ENCODE measurements around the gene SPOCK2. TPM values are rescaled to one million over a fixed set of nuclear protein-coding genes. Genes with fewer than 3 reads are reported as not detected.
A peak's percentile ranks its signal among the peaks of the same experiment; 100 is the strongest.

The SPOCK2 gene
- total and polyA plus RNA-seq, 2 of the 13 experiments (the other 11 are each of a cell fraction or from before 2014, with no cell fraction given), result 8.6 to 30.6 TPM

- TF ChIP-seq ZSCAN22 (CRISPR knock-in tag; IDR thresholded peaks at IDR 0.05) (peak; percentile 61; the same call in 1 of the 2 replicates), IKZF4 (CRISPR knock-in tag; IDR thresholded peaks at IDR 0.05; ENCODE audit: borderline replicate concordance, low read depth, not compliant biosample characterization) (no peak)
Observed at GRCh38 chr10:72030762-72031543, 57.4 kb downstream of the SPOCK2 start (continued).

- CTCF ChIA-PET (ENCODE audit: low intra/inter-chr PET ratio, low total read pairs), result no interaction called here
- Histone ChIP-seq H3K4me3 (replicated peaks in 1 of 3; ENCODE audit: insufficient read depth in 1 of 3, low read depth in 2 of 3, low read length in 3 of 3) (peak overlapping the region in 2 of 3 experiments; percentile 58 to 66; a peak in 4 of 6 replicates), H3K79me2 (ENCODE audit: insufficient read depth, low read length) (peaks cover 13% of the 10 kb centered on the region), H3K36me3 (replicated peaks in 1 of 2; ENCODE audit: control insufficient read depth in 1 of 2, insufficient read depth in 2 of 2, low read length in 2 of 2) (no peaks in the 10 kb centered on the region), H3K9ac (ENCODE audit: insufficient read depth, low read depth, low read length) (peak overlapping the region; percentile 86), H3K27me3 (ENCODE audit: control insufficient read depth in 1 of 2, insufficient read depth in 2 of 2, low read length in 2 of 2) (no peaks in the 10 kb centered on the region), H2AFZ (ENCODE audit: low read length) (no peak overlapping the region), H3K4me1 (ENCODE audit: insufficient read depth, low read length) (peaks cover 99% of the 10 kb centered on the region), H4K20me1 (ENCODE audit: insufficient read depth, low read length) (no peaks in the 10 kb centered on the region), H3K27ac (ENCODE audit: extremely low read length, insufficient read depth, low read length) (peak overlapping the region; percentile 99), H3K9me3 (ENCODE audit: low read length) (no peaks in the 10 kb centered on the region), H3K4me2 (ENCODE audit: low read depth, low read length) (peak overlapping the region; percentile 92)
- FAIRE-seq, result peak; percentile 87
- no TSS peak for BruUV-seq (replicated peaks)
- DNase-seq (ENCODE audit: low spot score), result peak; percentile 74
- WGBS (ENCODE audit: low lambda C conversion rate), result 20% methylated on average over 1 of the region's 1 CpG
- POLR2A ChIA-PET, result interaction anchor here (0.9 to 5.8 kb wide), 10 partner anchors 10 to 291 kb away, joined by 3 to 67 read pairs (median 22); partner anchors contain the start of gene CHST3
- intact Hi-C loops (cut with micrococcal nuclease; ENCODE audit: unreplicated experiment) (no loop called here), in situ Hi-C loops (cut with HindIII; ENCODE audit: extremely low pct_ligation_motif_present, low pct_unique_long_range_greater_than_20kb) (loop anchor here (25.0 kb wide), 1 partner anchor 692 kb away; no protein-coding TSS in a partner anchor)
- ATAC-seq, result peak; percentile 34
- no peak for TF ChIP-seq ZNF431 (CRISPR knock-in tag; IDR thresholded peaks at IDR 0.05; ENCODE audit: borderline replicate concordance, low read depth)
- TF ChIP-seq ZNF660 (CRISPR knock-in tag; IDR thresholded peaks at IDR 0.05; ENCODE audit: borderline replicate concordance, low read depth), result no peak
- TF ChIP-seq FOXK2 (IDR thresholded peaks at IDR 0.05), result no peak
- TF ChIP-seq PHF8 (CRISPR knock-in tag; IDR thresholded peaks at IDR 0.05), result no peak
- peak; percentile 52 for TF ChIP-seq TEAD3 (CRISPR knock-in tag; optimal IDR thresholded peaks at IDR 0.05; ENCODE audit: borderline replicate concordance)
- no peak for TF ChIP-seq ZNF354B (CRISPR knock-in tag; IDR thresholded peaks at IDR 0.05)
- no peak for TF ChIP-seq SKI (IDR thresholded peaks at IDR 0.05; ENCODE audit: partially characterized antibody)
- peak; percentile 16; the same call in 1 of the 2 replicates for TF ChIP-seq MYC (CRISPR knock-in tag; IDR thresholded peaks at IDR 0.05; ENCODE audit: borderline replicate concordance)
- TF ChIP-seq ETS1 (CRISPR knock-in tag; IDR thresholded peaks at IDR 0.05), result no peak
- no peak for TF ChIP-seq WIZ (CRISPR knock-in tag; IDR thresholded peaks at IDR 0.05)
- no peak for TF ChIP-seq ZMYM2 (CRISPR knock-in tag; IDR thresholded peaks at IDR 0.05)
- TF ChIP-seq SAP130 (CRISPR knock-in tag; IDR thresholded peaks at IDR 0.05; ENCODE audit: low read depth), result no peak
- TF ChIP-seq ZNF124 (CRISPR knock-in tag; IDR thresholded peaks at IDR 0.05), result 0 out of 2 replicates have a peak, but pooled peaks have one; percentile 21
- no peak for TF ChIP-seq RELA (CRISPR knock-in tag; IDR thresholded peaks at IDR 0.05)
- no peak for TF ChIP-seq ATM (IDR thresholded peaks at IDR 0.05; ENCODE audit: borderline replicate concordance)
- TF ChIP-seq ZSCAN9 (CRISPR knock-in tag; IDR thresholded peaks at IDR 0.05; ENCODE audit: borderline replicate concordance), result no peak
Observed at GRCh38 chr10:72029414-72029813, 58.9 kb downstream of the SPOCK2 start.

Measured in HepG2 (cell line).